Heart left ventricle (tissue), 16 donors: Measurements from ENCODE around the gene LIPE. TPM values are rescaled to one million over a fixed set of nuclear protein-coding genes. Genes with fewer than 3 reads are reported as not detected.

Source experiments
- ATAC-seq, 4 donors: fragments of 200-7000 bp; cut with Tn5 transposase; one replicate each; pipeline ENCODE4 v1.9.1; 2020 to 2022; ENCODE audit warnings: moderate library complexity in 4 of 4, mild to moderate bottlenecking in 3 of 4, moderate number of reproducible peaks in 1 of 4
- DNase-seq, 5 donors: peaks; one replicate each; pipeline ENCODE4 v3.0.0-alpha.2; 2020
- H3K27ac ChIP-seq, 12 donors: fragments of 200-600 bp; sonication (generic) in 4 of 12; one replicate each; pipeline versions ENCODE4 v1.5.0 to v1.8.0; 2016 to 2022; ENCODE audit warnings: mild to moderate bottlenecking in 2 of 12
- H3K27me3 ChIP-seq, 9 donors: fragments of 200-600 bp; sonication (generic) in 2 of 9; one replicate each; pipeline versions ENCODE4 v1.5.1 to v1.8.0; 2016 to 2022; ENCODE audit warnings: mild to moderate bottlenecking in 3 of 9
- H3K36me3 ChIP-seq, 9 donors: fragments of 200-600 bp; sonication (generic) in 2 of 9; one replicate each; pipeline versions ENCODE4 v1.5.0 to v1.8.0; 2018 to 2022; ENCODE audit warnings: mild to moderate bottlenecking in 2 of 9
- H3K4me1 ChIP-seq, 12 donors: fragments of 200-600 bp; sonication (generic) in 4 of 12; one replicate each; pipeline versions ENCODE4 v1.5.0 to v1.8.0; 2016 to 2022; ENCODE audit warnings: mild to moderate bottlenecking in 3 of 12
- H3K4me3 ChIP-seq, 12 donors: fragments of 200-600 bp; sonication (generic) in 4 of 12; one replicate each; pipeline versions ENCODE4 v1.5.0 to v1.8.0; 2017 to 2022; ENCODE audit warnings: mild to moderate bottlenecking in 9 of 12, moderate library complexity in 4 of 12
- H3K9me3 ChIP-seq, 12 donors: fragments of 200-600 bp; sonication (generic) in 4 of 12; one replicate each; pipeline versions ENCODE4 v1.5.0 to v1.8.0; 2016 to 2022; ENCODE audit warnings: mild to moderate bottlenecking in 1 of 12
- CTCF ChIP-seq, 12 donors: fragments of 200-600 bp; sonication (generic) in 4 of 12; IDR thresholded peaks; one replicate each; pipeline versions ENCODE4 v1.5.0 to v1.8.0; 2018 to 2022; ENCODE audit warnings: antibody characterized with exemption in 12 of 12, mild to moderate bottlenecking in 5 of 12
- POLR2A ChIP-seq, 2 donors: fragments of 450-650 bp; IDR thresholded peaks; one replicate each; pipeline ENCODE4 v1.6.1; 2017; ENCODE audit warnings: antibody characterized with exemption in 2 of 2, mild to moderate bottlenecking in 2 of 2, moderate library complexity in 2 of 2
- WGBS, 4 donors: extraction: QIAGEN DNeasy Blood & Tissue Kit in 2 of 4; methylation state at CpG; one replicate each; pipeline versions ENCODE4 v1.1.5 to v1.1.7; 2013 to 2018; 5-methylcytosine and 5-hydroxymethylcytosine counted together
- intact Hi-C, 10 donors: fragments of 100-400 bp; cut with DNase I; formaldehyde crosslinking; loops; one replicate each; pipeline versions ENCODE4 v1.11.1 to v1.14.2; 2022
- polyA plus RNA-seq, 2 donors: library from polyadenylated mRNA; stranded (reverse); fragments of 200-250 nt; gene quantifications; one replicate each; pipeline ENCODE4 v1.2.3, GENCODE V29; 2013
- total RNA-seq, 9 donors: library from RNA; depleted of rRNA in 2 of 9; stranded (reverse); fragments of >200 nt in 2 of 9; fragmentation: NEBNext Ultra II Directional in 3 of 9; extraction: Animal tissue kit (Norgen Biotek cat#: 25700) in 3 of 9; gene quantifications; one replicate each; pipeline versions ENCODE4 v1.1.0 to v1.2.4, GENCODE V29; 2016 to 2023
- donor health status: ischemic (EF 13 %, LVEDD 7.1; RV severe dilation, severe dysfunction).
- donor health status: healthy with polysubstance abuse.
- donor health status: DM: no; HTN: yes; CAD: no.
- donor health status: DM: no; HTN: no; CAD: no.
- donor health status: ischemic (EF 25% LVEDD 6.9; RV normal size, moderate dysfunction).
- donor health status: ischemic (EF 25% LVEDD 5.7; RV mildly dilated, moderate dysfunction).
- donor health status: healthy.
- donor health status: DM: yes; HTN: yes; CAD: no.
- donor health status: ischemic (EF 35%, LVEDD 5.7; RV mildly dilated, moderate dysfunction).
- donor health status: nonischemic (EF 11% LVEDD 7.7; RV severe dilation, severe dysfunction).
- donor health status: DM: yes; HTN: yes; CAD: no.
- donor health status: PGD.
- donor health status: ischemic (EF 29% LVEDD 5.4; RV normal size, mild dysfunction).
- donor health status: nonischemic (EF 23%, LVEDD 6.1; RV moderate dilation, normal function).

LIPE gene
- total and polyA plus RNA-seq, 11 donors, result 34.7 to 111 (median 57.3) TPM

DNA sequence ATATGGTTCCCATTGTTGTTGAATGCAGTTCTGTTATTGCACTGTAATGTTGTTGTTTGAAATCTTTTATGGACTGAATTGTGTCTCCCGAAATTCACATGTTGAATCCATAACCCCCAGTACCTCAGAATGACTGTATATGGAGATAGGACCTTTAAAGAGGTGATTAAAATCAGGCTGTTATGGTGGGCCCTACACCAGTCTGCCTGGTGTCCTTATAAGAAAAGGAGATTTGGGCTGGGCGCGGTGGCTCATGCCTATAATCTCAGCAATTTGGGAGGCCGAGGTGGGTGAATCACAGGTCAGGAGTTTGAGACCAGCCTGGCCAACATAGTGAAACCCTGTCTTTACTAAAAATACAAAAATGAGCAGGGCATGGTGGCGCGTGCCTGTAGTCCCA, 8.1 kb upstream of the LIPE start:
- Histone ChIP-seq H3K9me3 (no peaks in the 10 kb centered on the region), H3K36me3 (no peaks in the 10 kb centered on the region), H3K27ac (peak overlapping the region in 2 of 12 donors; percentile 12 to 24), H3K4me1 (peaks cover 0 to 42% (median 22%) of the 10 kb centered on the region in 12 donors), H3K27me3 (no peaks in the 10 kb centered on the region), H3K4me3 (no peak overlapping the region)
- no peak for DNase-seq
- intact Hi-C loops, result loop anchor here in 1 of 10 donors (10.0 kb wide), 1 partner anchor 301 kb away; the partner anchor contains the start of gene POU2F2
- 92 to 96% (median 94%) methylated on average over 6 of the region's 6 CpGs for WGBS, 4 donors
- no peak for TF ChIP-seq CTCF (IDR thresholded peaks at IDR 0.05)
- TF ChIP-seq POLR2A (IDR thresholded peaks at IDR 0.05), result no peak
- no peak for ATAC-seq

- TF ChIP-seq POLR2A (IDR thresholded peaks at IDR 0.05), result no peak
- peak; percentile 61 to 85 (median 74) for TF ChIP-seq CTCF (IDR thresholded peaks at IDR 0.05)
- WGBS, 4 donors, result 25 to 37% (median 28%) methylated on average over 9 of the region's 9 CpGs
- H3K27ac ChIP-seq, result peak overlapping the region; percentile 1 to 88 (median 69)
- ATAC-seq, result peak; percentile 87 to 91 (median 91)
- intact Hi-C loops, result loop anchor here in 3 of 10 donors (5.0 to 10.0 kb wide), 3 partner anchors 46 to 301 kb away; partner anchors contain the start of gene POU2F2 (in 2 of the 3)
- H3K27me3 ChIP-seq, result no peaks in the 10 kb centered on the region
- no peaks in the 10 kb centered on the region for H3K36me3 ChIP-seq
- H3K9me3 ChIP-seq, result no peaks in the 10 kb centered on the region
- DNase-seq, result peak; percentile 87 to 92 (median 91)
- H3K4me1 ChIP-seq, result peaks cover 0 to 35% (median 21%) of the 10 kb centered on the region in 12 donors
- H3K4me3 ChIP-seq, result no peak overlapping the region
Observed at GRCh38 chr19:42433503-42434260, 6.5 kb upstream of the LIPE start.

DNA sequence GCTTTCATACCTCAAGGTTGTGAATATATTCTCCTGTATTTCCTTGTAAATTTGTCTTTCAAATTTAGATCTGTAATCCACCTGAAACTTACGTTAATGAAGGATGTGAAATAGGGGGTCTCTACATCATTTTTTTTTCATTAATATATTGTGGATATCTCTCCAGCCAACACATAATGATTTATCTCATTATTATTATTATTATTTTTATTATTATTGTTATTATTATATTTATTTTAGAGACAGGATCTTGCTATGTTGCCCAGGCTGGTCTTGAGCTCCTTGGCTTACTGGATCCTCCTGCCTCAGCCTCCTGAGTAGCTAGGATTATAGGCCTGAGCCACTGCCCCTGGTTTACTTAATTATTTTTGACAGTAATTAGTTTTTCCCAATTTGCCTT, 4.3 kb upstream of the LIPE start:
- WGBS, 4 donors, result 91 to 98% (median 95%) methylated on average over 1 of the region's 1 CpG
- H3K27me3 ChIP-seq, result no peaks in the 10 kb centered on the region
- H3K4me3 ChIP-seq, result no peak overlapping the region
- intact Hi-C loops, result loop anchor here in 3 of 10 donors (5.0 to 10.0 kb wide), 3 partner anchors 44 to 299 kb away; partner anchors contain the start of gene POU2F2 (in 2 of the 3)
- H3K27ac ChIP-seq, result peak overlapping the region in 1 of 12 donors; percentile 77
- H3K9me3 ChIP-seq, result no peaks in the 10 kb centered on the region
- TF ChIP-seq CTCF (IDR thresholded peaks at IDR 0.05) (no peak), POLR2A (IDR thresholded peaks at IDR 0.05) (no peak)
- peaks cover 0 to 39% (median 22%) of the 10 kb centered on the region in 12 donors for H3K4me1 ChIP-seq
- no peaks in the 10 kb centered on the region for H3K36me3 ChIP-seq
- DNase-seq, result no peak
- ATAC-seq, result no peak

DNA sequence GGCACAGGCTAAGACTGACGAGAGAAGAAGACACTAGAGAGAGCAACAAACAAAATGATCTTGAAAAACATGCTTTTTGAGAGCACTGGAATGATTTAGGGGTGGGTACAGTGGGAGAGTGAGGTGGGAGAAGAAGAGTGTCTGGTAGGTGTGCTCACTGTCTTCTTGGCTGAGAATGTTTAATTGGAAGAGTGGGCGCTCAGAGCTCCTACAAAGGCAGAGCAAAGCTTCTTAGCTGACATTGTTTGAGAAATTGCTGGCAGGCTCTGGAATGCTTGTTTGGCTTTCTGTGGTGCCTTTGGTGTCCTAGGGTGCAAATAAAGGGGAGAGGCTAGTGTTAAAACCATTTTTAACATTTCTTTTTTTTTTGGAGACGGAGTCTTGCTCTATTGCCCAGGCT, 1.5 kb upstream of the LIPE start:
- no peak overlapping the region for H3K27ac ChIP-seq
- WGBS, 4 donors, result 90 to 97% (median 92%) methylated on average over 3 of the region's 3 CpGs
- TF ChIP-seq CTCF (IDR thresholded peaks at IDR 0.05), result no peak
- no peak for TF ChIP-seq POLR2A (IDR thresholded peaks at IDR 0.05)
- H3K9me3 ChIP-seq, result no peaks in the 10 kb centered on the region
- peaks cover 0 to 41% (median 22%) of the 10 kb centered on the region in 12 donors for H3K4me1 ChIP-seq
- no peak for DNase-seq
- no peak overlapping the region for H3K4me3 ChIP-seq
- intact Hi-C loops, result loop anchor here in 2 of 10 donors (10.0 kb wide), 1 partner anchor 184 kb away; the partner anchor contains the start of gene GSK3A (in 2 of the 2)
- H3K36me3 ChIP-seq, result no peaks in the 10 kb centered on the region
- no peak for ATAC-seq
- peaks cover 0 to 10% (median 0%) of the 10 kb centered on the region in 9 donors for H3K27me3 ChIP-seq
